GM12872 (cell line): ENCODE measurements around the gene CLBA1.

Experiments
- CTCF ChIP-seq: IDR thresholded peaks from 3 replicates; pipeline ENCODE4 v1.5.1; 2011; ENCODE audit warnings: low read depth, mild to moderate bottlenecking, low read length, moderate library complexity; ENCODE audit not compliant: insufficient read depth

Gene CLBA1

GRCh38 chr14:104974146-104974541, 11.4 kb upstream of the CLBA1 start:
- TF ChIP-seq CTCF: no peak

DNA sequence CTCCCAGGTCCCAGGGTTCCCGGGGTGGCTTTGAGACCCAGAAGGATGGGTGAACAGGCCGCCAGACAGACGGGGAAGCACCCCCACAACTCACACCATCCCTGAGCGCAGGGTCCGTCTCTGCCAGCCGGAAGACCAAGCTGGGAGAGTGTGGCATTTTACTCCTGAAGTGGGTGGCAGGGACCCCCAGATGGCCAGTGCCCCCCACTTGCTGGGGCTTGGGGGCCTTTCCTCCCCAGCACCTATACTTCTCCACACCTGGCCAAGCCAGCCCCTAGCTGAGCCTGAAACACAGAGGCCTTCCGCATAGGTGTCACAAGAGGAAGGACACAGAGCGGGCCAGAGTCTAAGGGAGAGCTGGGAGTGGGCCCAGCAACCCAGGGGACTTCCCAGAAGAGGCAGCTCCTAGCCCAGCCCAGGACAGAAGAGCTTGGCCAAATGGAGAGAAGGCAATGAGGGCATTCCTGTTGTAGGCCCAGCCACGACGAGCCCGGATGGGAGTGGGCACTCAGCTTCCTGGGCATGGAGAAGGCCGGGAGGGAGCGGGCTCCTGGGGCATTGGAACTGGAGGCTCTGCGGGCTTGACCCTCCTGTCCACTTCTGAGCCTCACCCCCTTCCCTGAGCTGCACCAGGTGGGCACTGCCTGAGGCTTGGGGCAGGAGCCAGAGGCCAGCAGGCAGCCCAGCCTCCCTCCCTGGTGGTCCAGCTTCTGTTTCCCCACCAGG, 10.8 kb upstream of the CLBA1 start:
- TF ChIP-seq CTCF: no peak

- TF ChIP-seq CTCF: peak; percentile 60
These were observed 9.9 kb upstream of the CLBA1 start for GRCh38 chr14:104975481-104976197.

GRCh38 chr14:104976198-104977007, 9.2 kb upstream of the CLBA1 start:
- peak; percentile 93 for TF ChIP-seq CTCF

GRCh38 chr14:104977008-104977680, 8.4 kb upstream of the CLBA1 start:
- TF ChIP-seq CTCF: no peak

- TF ChIP-seq CTCF: no peak
These were observed 7.6 kb upstream of the CLBA1 start, which contains the start of gene AHNAK2 for GRCh38 chr14:104977681-104978653. Gene AHNAK2 (minus strand): TSS chr14:104978374. CDS start chr14:104978237, 137 bp downstream.
